ENCODE data around the gene MRNIP.
A peak's percentile ranks its signal among the peaks of the same experiment; 100 is the strongest.
"Not testable (repeated sequence)": the region's sequence is repeated elsewhere in the genome, so short reads cannot be mapped to it uniquely, and the experiment has no call there.

MRNIP gene

GRCh38 chr5:179871533-179871932, 12.9 kb upstream of the MRNIP start:
- DNase-seq (ENCODE audit: low read depth), result not testable (repeated sequence)

- DNase-seq (ENCODE audit: low read depth), result no peak
Observed at GRCh38 chr5:179870952-179871351, 12.3 kb upstream of the MRNIP start.

- no peak for DNase-seq (ENCODE audit: low read depth)
Observed at GRCh38 chr5:179870403-179870903, 11.8 kb upstream of the MRNIP start.

GRCh38 chr5:179869641-179870402, 11.2 kb upstream of the MRNIP start:
- DNase-seq (ENCODE audit: low read depth), result no peak

GRCh38 chr5:179869101-179869500, 10.5 kb upstream of the MRNIP start:
- no peak for DNase-seq (ENCODE audit: low read depth)

- DNase-seq (ENCODE audit: low read depth), result no peak
Observed at GRCh38 chr5:179868541-179868940, 9.9 kb upstream of the MRNIP start.

GRCh38 chr5:179867476-179867875, 8.9 kb upstream of the MRNIP start:
- DNase-seq (ENCODE audit: low read depth), result no peak

GRCh38 chr5:179867079-179867465, 8.5 kb upstream of the MRNIP start:
- no peak for DNase-seq (ENCODE audit: low read depth)

GRCh38 chr5:179866241-179867078, 7.8 kb upstream of the MRNIP start:
- peak; percentile 13 for DNase-seq (ENCODE audit: low read depth)

GRCh38 chr5:179865491-179866240, 7.0 kb upstream of the MRNIP start:
- DNase-seq (ENCODE audit: low read depth), result no peak

- no peak for DNase-seq (ENCODE audit: low read depth)
Observed at GRCh38 chr5:179864686-179865085, 6.1 kb upstream of the MRNIP start.

- DNase-seq (ENCODE audit: low read depth), result no peak
Observed at GRCh38 chr5:179863449-179864085, 5.0 kb upstream of the MRNIP start.

- DNase-seq (ENCODE audit: low read depth), result no peak
Observed at GRCh38 chr5:179862891-179863290, 4.3 kb upstream of the MRNIP start.

GRCh38 chr5:179862296-179862695, 3.7 kb upstream of the MRNIP start:
- DNase-seq (ENCODE audit: low read depth), result no peak

GRCh38 chr5:179860301-179860700, 1.7 kb upstream of the MRNIP start:
- DNase-seq (ENCODE audit: low read depth), result no peak

GRCh38 chr5:179858241-179858585, 404 bp downstream of the MRNIP start:
- DNase-seq (ENCODE audit: low read depth), result no peak

GRCh38 chr5:179854356-179854755, 4.3 kb downstream of the MRNIP start:
- DNase-seq (ENCODE audit: low read depth), result no peak

GRCh38 chr5:179852993-179853547, 5.5 kb downstream of the MRNIP start:
- no peak for DNase-seq (ENCODE audit: low read depth)

GRCh38 chr5:179841621-179842020, 17.0 kb downstream of the MRNIP start:
- DNase-seq (ENCODE audit: low read depth), result no peak

- no peak for DNase-seq (ENCODE audit: low read depth)
Observed at GRCh38 chr5:179840766-179841165, 17.9 kb downstream of the MRNIP start.

- DNase-seq (ENCODE audit: low read depth), result no peak
Observed at GRCh38 chr5:179840321-179840720, 18.3 kb downstream of the MRNIP start.
